ENCODE results near the gene CCR3.
"Not testable (repeated sequence)": the region's sequence is repeated elsewhere in the genome, so short reads cannot be mapped to it uniquely, and the experiment has no call there.

The CCR3 gene

DNA sequence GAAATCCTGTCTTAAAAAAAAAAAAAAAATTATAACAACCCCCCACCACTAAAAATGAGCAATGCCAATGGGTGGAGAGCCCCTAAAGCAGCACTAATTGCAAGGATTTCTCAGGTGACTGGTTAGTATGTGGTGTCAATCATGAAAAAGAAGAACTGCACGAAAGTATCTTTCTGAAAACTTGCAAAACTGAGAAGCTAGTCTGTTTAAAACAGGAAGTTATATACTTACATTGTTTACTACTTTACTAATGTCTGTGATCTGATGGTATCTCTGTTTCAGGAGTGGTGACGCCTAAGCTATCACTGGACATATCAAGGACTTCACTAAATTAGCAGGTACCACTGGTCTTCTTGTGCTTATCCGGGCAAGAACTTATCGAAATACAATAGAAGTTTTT is at the start of gene CCR3:
Gene CCR3 (plus strand): TSS at position 341 of the 400 bp plus-strand sequence. CDS start 22,699 bp downstream, outside the sequence.
- no peak for DNase-seq (ENCODE audit: low read depth in 2 of 2)

DNA sequence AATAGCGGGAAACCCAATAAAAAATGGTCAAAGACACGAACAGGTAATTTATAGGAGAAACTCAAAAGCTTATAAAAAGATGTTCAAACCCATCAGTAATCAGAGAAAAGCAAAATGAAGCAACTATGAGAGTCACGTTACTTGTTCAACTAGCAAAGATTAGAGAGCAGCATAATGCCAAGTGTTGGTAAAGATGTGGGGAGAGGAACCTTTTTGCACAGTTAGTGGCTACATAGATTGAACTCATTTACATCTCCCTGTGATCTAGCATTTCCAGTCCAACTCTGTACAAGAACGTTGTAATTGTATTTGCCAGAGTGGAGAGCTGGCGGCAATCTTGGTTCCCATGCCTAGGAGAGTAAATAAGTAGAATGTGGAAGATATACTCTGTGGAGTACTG is 49.3 kb upstream of the CCR3 start:
- DNase-seq (ENCODE audit: low read depth in 2 of 2), result no peak

DNA sequence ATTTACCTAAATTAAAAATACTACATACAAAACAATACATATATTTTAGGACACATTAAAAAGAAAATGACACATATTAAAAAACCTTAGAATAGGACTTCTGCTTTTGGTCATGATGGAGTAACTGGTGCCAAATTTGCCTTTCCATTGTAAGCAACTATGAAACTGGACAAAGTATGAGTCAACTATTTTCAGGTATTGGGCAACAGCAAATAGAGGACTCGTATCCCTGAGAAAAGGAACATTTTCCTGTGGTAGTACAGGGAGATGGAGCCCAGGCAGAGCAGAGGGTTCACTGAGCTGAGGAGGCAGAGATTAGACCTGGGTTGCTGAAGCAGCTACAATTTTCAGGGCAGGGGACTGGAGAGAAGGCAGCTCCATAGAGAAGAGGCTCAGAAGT is 48.8 kb upstream of the CCR3 start:
- no peak for DNase-seq (ENCODE audit: low read depth in 2 of 2)

DNA sequence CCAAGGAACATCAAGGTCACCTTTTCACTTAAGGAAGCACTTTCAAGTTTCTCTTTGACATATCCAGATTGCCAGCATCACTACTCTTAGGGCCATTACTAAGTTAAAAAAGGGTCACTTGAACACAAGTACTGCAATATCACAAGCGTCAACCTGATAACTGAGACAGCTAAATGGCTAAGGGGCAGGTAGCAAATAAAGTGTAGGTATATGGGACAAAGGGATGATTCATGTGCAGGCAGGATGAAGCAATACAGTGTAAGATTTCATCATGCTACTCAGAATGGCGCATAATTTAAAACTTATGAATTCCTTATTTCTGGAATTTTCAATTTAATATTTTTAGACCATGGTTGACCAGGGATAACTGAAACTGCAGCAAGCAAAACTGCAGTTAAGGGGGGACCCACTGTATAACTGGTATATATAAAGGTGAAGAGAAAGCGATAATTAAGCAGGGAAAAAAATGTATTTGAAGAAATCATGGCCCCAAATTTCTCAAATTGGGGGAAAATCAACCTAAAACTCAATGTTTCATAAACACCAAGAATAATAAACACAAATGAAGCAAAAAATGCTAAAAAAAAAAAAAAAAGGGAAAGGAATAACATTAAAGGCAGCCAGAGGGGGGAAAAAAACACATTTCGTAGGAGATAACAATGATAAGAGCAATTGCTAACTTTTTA is 47.2 kb upstream of the CCR3 start:
- no peak for DNase-seq (ENCODE audit: low read depth in 2 of 2)

DNA sequence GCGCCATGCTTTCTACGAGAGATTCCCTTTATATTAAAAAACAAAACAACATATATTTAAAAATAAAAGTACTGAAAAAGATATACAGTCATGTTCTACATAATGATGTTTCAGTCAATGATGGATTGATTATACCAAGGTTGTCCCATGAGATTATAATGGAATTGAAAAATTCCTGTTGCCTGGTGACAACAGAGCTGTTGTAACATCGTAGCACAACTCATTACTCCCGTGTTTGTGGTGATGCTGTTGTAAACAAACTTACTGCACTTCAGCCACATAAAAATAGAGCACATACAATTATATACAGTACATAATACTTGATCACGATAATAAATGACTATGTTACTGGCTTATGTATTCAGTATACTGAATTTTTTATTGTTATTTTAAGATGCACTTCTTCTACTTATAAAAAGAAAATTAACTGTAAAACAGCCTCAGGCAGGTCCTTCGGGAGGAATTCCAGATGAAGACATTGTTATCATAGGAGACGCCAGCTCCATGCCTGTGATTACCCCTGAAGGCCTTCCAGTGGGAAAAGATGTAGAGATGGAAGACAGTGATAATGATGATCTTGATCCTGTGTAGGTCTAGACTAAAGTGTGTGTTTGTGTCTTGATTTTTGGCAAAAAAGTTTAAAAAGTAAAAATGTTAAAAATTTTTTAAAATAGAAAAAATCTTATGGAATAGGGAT is 45.9 kb upstream of the CCR3 start:
- no peak for DNase-seq (ENCODE audit: low read depth in 2 of 2)

DNA sequence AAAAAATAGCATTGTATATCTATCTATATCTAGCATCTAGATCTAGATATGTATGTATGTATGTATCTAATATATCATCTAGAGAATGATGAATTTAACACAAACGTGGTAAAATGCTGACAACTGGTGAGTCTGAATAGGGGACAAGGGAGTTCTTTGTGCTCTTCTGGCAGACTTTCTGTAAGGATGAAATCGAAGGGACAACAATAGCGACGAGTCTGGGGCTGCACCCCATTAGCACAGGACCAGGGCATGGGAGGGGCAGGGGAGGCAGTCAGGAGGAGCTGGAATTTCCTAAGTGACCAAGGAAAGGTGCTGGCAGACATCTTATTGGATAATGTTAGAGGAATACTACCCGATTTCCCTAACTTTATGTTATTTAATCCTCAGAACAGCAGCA is 42.0 kb upstream of the CCR3 start:
- DNase-seq (ENCODE audit: low read depth in 2 of 2), result no peak

DNA sequence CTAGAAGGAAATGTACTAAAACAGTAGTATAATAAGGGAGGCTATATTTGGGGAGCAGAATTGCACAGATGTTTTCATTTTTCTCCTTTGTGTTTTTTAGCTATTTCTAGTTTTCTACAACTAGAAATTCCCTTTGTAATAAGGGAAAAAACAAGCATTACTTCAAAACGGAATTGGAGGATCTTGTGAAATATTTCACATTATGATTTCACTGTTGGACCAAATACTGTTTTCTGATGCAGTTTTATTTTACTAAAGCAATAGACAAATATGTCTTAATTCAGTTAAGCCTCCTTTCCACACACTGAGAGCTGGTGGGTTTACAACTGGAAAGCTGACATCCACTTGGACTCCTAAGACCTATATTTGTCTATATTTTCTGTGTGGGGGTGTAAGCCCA is 41.5 kb upstream of the CCR3 start:
- no peak for DNase-seq (ENCODE audit: low read depth in 2 of 2)

DNA sequence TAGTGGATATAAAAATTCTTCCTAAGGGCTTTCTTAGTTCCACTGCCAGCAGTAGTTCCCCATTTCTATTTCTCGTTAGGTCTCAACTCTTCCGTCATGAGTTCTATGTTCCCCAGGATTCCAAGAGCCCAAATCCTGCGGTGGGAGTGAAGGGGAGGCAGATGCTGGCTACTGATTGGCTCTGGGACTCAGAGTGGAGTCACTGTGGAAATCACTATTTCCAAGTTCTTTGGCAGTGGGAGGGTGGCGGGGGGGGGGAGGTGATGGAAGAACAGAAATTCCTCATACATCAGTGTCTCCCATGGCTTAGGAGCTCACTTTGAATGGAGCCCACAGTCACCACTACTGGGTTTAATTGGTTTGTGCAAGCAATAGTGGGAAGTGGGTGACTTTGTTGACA is 39.7 kb upstream of the CCR3 start:
- DNase-seq (ENCODE audit: low read depth in 2 of 2), result no peak

DNA sequence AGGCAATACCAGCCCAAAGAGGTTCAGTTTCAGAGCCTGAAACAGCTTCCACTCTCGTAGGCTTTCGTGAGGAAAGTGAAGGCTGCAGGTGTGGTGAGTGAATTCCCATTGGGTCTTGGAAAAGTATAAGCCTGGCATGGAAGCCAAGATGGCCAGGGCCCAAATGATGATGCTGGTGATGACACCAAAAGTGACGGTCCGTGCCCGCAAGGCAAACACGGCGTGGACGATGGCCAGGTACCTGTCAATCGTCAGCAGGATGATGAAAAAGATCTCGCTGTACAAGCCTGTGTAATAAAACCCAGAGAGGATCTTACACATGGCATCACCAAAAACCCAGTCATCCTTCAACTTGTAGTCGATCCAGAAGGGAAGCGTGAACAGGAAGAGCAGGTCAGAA is 38.6 kb upstream of the CCR3 start:
- no peak for DNase-seq (ENCODE audit: low read depth in 2 of 2)

DNA sequence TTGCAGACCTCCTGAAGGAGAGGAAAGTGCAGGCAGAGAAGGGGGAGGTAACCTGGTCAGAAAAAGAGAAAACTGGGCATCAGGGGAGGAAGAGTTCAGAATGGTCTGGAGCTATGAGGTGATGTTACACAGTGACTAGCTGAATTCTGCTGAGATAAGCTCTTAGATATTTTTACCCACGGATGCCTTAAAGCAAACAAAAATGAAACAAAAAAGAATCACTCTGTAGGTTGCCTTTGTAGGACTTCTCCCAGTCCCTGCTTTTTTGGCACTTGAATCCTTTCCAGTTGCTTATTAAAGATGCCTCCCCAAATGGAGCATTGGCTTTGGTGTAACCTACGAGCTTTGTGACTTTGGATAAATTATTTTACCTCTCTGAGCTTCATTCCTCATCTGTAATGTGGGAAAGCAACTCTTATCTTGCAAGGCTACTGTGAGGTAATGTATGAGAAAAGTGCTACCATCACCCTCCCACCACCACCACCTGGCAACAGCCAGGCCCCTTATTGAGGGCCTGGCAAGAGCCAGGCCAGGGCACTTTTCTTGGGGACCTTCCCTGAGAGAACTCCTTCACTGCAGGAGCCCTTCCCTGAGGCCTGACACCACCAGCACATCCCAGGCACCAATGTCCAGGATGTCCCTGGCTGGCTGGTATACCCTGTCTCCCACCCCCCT is 36.8 kb upstream of the CCR3 start:
- no peak for DNase-seq (ENCODE audit: low read depth in 2 of 2)

DNA sequence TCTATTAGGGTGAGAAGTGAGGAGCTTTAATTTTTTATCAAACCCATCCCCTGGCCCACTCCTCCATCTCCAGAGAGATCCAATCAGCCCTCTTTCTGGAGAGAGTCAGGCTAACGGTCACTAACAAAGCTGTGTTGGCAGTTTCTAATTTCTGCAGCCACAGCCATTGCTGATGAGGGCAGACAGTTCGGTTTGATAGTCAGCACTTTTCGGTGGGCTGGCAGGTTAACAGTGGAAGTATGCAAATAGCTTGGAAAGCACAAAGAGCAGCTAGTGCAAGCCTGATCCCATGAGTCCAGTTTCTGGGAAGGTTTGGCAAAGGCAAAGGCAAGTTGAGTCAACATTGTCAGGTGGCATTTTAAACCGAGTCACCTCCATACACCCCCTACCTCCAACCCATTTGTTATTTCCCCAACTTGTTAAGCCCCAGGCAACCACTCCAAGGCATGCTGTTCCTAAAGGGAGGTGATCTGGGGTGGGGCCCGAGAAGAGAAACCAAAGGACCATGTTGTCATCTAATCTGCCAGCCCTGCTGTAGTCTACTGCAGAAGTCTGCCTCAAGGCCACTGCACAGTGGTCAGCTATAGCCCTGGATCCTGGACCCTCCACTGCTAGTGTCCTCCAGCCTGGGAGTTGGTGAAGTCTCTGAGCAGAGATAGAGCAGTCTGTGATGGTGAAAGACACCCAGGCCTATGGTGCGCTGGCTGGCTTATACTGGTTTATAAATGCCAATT is 35.8 kb upstream of the CCR3 start:
- no peak for DNase-seq (ENCODE audit: low read depth in 2 of 2)

DNA sequence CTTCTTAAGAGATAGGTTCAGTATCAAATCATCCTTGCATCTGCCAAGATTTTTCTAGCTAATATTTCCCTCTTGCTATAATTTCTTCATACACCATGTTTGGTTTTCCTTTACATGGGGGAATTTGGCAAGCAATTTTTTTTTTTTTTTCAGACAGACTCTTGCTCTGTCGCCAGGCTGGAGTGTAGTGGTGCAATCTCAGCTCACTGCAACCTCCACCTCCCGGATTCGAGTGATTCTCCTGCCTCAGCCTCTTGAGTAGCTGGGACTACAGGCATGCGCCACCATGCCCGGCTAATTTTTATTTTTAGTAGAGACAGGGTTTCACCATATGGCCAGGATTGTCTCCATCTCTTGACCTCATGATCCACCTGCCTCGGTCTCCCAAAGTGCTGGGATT is 34.7 kb upstream of the CCR3 start:
- not testable (repeated sequence) for DNase-seq (ENCODE audit: low read depth in 2 of 2)

DNA sequence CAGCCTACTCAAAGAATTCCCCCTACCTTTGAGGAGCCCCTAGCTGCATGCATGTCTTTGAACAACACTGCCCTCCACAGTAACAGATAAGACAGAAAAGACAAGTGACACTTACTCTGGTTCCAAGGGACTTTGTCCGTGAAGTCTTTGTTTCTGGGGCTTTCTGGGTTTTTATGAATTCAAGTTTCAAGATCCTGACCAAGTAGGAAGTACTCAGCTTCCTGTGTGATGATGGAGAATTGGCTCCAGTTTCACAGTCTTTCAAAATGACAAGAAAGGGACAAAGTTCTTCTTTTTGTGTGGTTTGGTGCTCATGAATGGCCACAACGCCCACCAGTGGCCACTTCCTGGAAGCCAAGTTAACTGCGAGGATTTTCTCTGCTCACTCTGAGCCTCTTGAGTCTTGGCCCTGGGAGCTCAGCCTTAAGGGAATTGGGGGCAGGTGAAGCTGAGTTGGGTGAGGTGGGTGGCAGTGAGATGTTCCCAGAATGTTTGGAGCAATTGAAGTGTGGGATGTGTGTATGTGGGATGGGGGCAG is 34.0 kb upstream of the CCR3 start, which contains the start of gene CCR1:
Gene CCR1 (minus strand): TSS at position 147 of the 538 bp plus-strand sequence. CDS start 4,000 bp downstream, outside the sequence.
- peak; percentile 44 to 54 for DNase-seq (ENCODE audit: low read depth in 2 of 2)

DNA sequence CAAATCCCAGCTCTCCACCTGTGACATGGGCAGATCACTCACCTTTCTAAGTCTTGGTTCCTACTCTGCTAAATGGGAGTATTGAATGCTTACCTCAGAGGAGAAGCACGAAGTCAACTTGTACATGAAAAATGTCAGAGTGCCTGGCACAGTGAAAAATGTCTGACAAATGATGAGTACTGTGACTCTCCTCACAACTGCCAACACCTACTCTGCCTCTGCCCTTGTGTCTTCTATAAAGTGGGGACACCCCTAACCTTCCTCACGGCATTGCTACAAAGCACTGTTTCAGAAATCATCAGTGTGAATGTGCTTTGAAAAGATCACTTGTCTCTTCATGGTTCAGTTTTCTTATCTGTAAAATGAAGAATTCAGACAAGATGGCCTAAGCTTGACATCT is 33.2 kb upstream of the CCR3 start:
- no peak for DNase-seq (ENCODE audit: low read depth in 2 of 2)

DNA sequence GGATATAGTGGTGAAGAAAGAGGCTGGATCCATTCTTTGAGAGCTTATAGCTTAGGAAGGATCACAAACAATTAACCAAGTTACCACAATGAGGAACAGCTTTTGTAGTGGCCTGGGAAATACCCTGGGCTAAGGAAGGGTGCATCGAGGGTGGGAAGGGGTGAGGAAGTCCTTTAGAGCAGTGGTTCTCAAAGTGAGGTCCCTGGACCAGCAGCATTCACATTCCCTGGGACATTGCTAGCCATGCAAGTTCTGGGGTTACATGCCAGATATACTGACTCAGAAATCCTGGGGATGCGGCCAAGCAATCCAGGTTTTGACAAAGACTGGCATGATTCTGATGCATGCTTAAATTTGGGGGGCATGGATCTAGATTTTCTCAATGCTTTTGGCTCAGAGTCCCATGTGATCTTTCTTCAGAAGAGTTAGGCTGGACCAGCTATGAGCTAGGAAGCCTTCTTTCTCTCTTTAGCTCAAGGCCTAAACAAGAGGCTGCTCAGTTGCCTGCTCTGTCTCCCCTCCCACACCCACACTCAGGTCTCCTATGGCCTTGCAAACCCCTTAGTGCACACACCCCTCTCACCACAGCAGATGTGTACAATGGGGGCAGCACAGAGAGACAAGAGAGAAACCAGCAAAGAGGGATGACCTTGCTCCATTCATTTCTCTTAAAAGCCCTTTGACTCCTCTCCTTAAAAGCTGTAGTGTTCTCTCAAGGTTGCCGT is 32.4 kb upstream of the CCR3 start:
- no peak for DNase-seq (ENCODE audit: low read depth in 2 of 2)

DNA sequence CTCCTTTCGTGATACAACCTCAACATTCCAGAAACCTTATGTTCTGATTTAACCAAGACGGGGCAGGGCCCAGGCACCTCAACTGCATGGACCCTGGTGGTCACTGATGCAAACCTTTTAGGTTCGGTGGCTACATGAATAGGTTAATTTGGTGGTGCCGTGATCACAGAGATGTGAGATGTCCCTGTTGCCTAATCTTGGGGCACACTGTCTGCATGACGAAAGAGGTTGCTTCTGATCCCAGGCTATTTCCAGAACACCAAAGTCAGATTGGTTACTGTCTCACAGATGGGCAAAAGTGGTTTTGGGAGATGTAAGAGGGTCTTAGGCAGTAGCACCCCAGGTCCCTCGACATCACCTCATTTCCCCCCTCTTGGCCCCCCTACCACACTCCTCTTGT is 30.2 kb upstream of the CCR3 start:
- no peak for DNase-seq (ENCODE audit: low read depth in 2 of 2)

DNA sequence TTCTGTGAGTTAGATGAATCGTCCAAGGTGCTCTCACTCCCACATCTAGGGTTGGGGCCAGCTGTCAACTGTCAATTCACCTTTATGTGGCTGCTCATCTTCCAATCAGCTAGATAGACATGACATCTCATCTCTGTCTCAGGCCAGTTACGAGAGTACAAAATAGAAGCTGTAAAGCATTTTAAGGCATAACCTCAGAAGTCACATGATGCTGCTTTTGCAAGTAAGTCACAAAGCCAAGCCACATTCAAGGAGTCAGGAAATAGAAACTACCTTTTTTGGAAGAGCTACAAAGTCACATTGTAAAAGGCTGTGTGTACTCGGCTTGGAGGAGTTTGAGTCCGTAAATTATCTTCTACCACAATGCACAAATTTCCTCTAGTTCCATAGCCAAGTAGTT is 29.1 kb upstream of the CCR3 start:
- DNase-seq (ENCODE audit: low read depth in 2 of 2), result no peak

DNA sequence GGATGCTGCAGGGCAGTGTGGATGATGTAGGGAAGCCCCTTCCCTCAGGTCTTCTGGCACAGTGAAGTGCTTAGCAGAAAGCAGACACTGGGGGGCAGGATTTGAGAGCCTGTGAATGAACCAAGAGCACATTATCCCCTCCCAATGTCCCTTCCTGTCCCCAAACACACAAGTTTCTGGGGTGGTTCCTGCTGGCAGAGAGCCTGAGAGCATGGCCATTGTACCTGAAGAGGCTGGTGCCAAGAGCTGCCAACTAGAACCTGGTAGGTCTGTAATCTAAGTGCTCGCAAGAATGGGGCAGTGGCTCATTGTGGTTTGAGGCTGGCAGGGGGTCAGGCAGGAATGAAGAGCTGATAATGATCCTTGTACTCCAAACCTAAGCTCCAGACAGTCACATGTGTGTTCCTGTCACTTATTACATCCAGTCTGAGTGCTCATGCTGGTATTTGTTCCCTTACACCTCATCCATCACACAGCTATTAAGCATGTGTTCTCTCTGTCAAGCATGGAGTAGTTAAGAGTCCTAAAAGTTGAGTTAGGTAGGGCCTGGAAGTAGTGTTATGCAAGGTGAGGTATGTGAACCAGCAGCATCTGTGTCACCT is 27.4 kb upstream of the CCR3 start:
- DNase-seq (ENCODE audit: low read depth in 2 of 2), result no peak

DNA sequence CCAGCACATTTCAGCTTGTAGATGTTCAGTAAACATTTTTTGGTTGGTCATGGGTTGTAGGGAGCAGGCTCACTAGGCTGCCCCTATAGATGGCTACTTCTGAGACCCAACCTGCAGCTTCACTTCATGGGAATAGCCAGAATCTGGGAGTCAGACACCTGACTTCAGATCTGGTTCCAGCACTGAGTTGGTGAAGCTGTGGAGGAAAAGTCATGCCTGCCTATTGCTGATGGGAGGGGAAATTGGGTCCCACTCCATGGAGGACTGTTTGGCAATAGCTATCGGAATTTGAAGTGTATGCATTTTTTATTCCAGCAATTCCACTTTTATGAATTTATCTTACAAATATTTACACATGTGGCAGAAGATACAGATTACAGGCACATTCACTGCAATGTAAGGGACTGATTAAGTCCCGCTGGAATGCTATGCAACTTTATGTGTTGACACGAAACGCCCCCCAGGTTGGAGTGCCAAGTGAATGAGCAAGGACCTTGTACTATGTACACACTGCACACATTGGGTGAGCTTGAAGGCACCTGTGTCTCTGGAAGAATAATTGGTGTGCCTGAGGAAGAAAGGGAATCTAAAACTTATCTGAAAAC is 26.3 kb upstream of the CCR3 start:
- no peak for DNase-seq (ENCODE audit: low read depth in 2 of 2)

DNA sequence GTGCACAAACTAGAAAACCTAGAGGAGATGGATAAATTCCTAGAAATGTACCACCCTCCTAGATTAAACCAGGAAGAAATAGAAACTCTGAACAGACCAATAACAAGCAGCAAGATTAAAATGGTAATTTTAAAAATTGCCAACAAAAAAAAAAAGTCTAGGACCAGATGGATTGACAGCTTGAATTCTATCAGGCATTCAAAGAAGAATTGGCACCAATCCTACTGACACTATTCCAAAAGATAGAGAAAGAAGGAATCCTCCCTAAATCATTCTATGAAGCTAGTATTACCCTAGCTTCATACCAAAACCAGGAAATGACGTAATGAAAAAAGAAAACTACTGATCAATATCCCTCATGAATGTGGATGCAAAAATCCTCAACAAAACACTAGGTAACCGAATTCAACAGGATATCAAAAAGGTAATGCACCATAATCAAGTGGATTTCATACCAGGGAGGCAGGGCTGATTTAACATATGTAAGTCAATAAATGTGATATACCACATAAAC is 24.0 kb upstream of the CCR3 start:
- no peak for DNase-seq (ENCODE audit: low read depth in 2 of 2)

Measured in stimulated activated CD8-positive, alpha-beta memory T cell treated with anti-CD3 and anti-CD28 coated beads, Interleukin-2, amount 100 ng/mL, for 48 hours (primary cell).